NCI-H226 (cell line): ENCODE results near the gene ACAA2.
"Not testable (repeated sequence)": the region's sequence is repeated elsewhere in the genome, so short reads cannot be mapped to it uniquely, and the experiment has no call there.

Source experiments
- DNase-seq: peaks from one replicate; pipeline ENCODE4 v3.0.0-alpha.2; 2015

Gene ACAA2

DNA sequence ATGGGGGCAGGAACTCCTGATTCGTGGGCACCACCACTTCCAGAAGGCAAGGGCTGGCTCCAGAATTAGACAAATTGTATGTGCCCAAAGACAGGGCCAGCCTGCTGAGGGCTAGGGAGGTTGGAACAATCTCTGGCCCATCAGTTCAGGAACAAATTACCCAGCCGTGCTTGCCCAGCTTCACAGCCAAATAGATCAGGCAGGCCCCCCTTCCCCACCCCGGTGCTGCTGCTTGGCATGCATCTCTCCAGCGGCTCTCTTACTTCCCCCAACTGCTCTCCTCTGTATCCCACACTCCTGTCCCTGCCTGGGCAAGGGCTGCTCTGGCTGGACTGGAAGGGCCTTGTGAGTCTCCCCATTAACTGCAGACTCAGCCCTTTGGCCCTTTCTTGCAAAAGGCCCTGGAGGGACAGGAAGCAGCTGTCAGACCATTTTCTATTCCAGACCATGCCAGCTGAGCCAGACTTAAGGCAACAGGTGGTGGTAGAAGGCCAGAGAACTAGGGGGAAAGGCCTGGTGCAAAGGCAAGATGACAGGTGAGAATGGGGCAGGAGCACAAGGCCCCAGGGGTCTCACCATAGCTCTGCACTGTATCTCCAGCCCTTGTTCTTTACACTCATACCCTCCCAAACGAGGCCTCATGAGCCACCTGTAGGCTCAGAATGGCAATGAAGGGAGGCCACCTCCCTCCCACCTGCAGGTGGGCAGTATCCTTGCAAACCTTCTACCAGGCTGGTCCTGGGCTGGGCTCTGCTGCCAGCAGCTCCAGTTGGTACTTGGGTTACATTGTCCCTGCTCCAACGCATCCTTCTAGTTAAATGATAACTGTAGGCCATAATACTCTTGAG lies 30.7 kb upstream of the ACAA2 start:
- DNase-seq = no peak

DNA sequence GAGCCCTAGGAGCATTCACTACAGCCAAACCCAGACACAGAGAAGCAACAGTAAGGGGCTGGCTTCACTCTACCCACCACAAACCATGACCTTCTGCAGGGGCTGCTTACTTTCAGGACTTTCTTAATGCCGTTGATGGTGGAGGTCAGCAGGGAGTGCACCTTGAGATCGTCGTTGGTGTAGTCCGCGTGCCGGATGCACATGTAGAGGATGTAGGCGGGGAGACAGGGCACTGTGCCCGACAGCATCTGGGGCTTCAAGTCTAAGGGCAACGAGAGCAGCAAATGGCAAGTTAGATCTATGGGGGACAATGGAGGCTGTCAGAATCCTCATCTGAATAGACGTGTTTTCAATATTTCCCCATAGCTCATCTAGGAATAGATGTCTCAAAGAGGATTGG lies 29.8 kb upstream of the ACAA2 start:
- DNase-seq = no peak

DNA sequence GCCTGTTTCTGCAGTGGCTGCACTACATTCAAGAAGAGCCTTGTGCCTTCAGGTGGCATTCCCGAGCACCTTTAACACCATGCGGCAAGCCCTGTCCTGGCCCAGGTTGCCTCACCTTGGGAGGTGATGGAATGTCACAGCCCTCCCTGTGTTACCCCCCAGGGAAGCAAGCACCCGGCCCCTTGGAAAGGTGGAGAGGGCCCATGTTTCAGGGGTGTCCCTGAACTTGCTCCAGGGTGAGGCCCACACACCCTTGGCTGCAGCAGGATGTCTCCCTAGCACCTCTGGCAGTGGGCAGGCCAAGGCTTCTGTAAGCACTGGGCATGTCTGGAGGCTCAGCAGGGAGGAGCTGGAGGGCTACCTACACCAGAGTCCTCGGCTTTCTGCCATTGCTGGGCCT lies 29.3 kb upstream of the ACAA2 start:
- no peak for DNase-seq

DNA sequence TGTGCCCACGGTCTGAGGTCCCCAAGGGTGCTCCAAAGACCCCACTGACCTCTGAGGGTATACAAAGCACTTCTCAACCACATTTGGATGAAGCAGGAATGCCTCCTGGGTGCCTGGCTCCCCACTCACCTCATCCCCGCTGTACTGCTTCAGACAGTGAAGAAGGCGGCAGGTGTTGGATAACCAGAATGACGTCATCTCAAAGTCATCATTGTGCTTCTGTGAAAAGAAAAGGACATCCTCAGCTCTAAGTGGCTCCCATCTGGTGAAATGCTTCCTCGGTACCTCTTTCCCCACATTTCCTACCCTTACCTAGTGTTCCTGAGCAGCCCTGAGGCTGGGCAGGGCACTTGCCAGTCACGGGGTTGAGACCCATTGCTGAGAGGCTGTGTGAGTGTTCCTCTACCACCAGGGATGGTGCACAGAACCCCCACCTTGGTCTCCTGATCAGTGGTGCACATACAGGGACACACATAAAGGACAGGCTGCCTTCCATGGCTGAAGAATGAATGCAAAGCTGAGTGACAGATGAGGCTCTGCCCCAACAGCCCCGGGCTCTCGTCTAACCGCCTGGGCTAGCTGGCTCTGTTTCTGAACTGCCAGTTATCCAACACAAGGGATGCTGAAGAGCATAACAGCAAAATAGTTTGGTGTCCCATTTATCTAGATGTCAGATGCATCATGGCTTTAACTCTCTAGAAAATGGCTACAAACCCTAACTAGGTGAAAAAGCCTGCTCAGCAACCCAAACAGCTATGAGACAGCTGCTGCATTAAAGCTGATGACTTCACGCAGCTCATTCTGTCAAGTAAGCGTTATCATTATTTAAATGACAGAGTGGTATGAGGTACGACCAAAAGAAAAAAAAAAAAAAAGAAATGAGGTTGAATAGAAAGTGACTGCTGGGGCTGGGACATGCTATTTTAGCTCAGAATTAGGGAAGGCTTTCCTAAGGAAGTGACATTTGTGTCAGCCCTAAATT lies 28.2 kb upstream of the ACAA2 start:
- no peak for DNase-seq

DNA sequence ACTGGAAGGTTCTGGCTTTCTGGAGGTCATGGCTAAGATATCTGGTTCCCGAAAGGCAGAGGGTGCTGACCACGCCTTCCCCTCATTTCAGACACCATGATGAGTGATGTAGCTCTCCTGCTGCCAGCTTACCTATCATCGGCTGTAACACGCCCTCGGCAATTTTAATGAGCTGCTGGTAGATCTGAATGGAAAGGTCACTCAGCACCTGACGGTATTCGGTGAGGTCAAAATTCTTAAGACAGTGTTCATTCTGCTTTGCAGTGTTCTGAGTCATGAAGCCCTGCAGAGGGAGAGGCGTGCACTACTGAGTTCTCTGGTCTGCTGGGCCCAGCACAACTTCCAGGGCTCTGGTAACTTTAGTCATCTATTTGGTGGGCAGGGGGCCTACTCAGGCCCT lies 25.7 kb upstream of the ACAA2 start:
- peak; percentile 81 for DNase-seq

DNA sequence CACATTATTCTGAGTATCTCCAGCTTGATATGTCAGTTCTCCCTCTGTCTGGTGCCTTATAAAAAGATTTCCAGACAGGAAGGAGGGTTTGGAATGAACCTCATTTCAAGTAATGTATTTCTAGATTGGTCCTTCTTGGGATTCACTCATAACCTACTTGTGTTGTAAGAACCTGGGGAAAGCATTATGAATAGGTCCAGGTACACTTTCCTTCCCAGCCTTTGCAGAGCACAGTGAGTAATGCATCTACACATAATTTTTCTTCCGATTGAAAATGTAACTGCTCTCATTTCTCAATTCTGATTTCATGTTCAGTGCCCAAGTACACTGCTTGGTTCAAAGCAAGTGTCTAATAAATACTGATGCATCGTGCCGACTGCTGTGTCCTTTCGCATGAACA lies 25.0 kb upstream of the ACAA2 start:
- no peak for DNase-seq

DNA sequence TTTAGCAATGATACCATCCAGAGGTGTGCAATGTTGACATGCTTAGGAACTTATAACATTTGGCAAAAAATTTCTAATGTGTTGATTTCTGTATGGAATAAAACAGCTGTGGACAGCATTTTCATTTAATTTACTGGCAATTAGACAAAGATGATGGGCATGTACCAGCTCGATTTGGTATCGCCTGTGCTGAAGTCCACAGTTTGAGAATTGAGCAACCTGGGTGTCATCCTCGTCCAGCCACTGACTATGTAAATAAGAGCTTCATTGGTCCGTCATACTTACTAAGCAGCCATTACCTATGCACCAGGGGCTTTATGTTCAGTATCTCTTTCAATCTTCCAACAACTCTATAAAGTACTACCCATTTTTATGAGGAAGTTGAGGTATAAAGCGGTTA lies 24.6 kb upstream of the ACAA2 start:
- DNase-seq = no peak

DNA sequence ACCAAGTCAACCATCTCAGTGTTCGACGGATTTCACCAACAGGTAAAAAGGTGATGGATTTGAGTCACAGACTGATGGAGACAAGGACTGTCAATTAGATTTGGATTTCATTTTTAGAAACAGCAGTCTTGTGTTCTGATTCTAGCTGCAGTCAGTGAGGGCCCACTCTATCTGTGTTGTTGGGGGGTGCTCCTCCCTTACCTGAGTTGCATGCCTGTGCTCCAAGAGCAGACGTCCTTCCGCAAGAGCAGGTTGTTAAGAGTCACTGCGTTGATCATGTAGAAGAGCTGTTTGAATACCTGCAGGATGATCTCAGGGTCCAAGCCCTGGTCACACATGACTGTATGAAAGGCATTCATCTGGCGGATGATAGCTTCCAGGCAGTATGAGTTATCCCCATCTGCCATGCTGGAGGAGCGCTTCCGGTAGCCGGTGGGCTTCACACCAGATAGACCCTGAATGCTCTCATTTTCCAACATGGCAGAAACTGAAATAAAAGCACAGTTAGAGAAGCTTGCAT lies 24.0 kb upstream of the ACAA2 start:
- not testable (repeated sequence) for DNase-seq

DNA sequence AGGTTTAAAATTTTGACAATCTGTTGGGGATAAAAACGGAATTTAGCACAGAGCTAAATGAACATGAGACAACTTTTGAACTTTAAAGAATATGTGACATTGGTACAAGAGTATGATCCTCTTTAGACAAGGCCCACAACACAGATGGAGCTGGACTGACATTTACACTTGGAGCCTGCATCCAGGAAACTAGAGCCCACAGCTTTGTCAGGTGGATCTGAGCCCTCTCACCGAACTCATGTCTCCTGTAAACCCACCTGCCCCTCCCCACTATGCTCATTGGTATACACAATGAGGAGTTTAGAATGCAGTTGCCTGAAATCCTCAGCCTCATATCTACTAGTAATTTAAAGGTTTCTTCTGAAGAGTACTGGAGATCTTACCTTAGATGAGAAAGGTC lies 22.1 kb upstream of the ACAA2 start:
- no peak for DNase-seq

DNA sequence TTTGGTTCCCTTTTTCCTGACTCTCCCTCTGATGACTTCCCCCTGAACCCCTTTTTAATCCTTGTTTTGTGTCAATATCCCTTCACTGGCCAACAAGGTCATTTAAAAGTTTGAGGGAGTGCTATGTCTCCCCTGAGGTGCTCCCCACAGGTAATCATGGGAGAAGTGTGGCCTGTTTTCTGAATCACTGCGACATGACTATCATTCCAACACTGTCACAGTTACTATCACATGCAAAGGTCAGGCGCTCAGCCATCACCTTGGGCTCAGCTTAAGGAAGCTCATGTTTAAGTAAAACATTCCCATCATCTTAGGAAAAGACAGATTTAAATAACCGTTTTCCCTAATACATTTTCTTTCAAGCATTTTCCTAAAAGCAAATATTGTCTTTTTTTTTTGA lies 20.9 kb upstream of the ACAA2 start:
- DNase-seq = no peak

DNA sequence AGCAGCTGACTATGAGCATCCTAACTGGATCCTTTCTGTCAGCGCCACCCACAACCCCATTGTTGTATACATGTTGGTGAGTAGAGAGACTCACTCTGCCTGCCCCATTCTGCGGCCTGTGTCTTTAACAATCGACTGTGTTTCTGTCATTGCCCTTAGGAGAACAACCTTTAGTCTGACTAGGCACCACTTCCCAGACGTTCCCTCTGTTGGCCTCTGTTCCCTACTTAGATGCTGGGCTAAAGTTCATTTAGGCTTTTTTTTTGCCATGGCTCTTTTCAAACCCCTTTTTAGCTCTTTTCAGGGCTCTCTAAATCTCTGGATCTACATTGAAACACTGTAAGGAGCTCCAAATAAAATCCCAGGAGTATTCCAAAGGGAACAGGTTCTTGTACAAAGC lies 20.5 kb upstream of the ACAA2 start:
- DNase-seq = no peak

DNA sequence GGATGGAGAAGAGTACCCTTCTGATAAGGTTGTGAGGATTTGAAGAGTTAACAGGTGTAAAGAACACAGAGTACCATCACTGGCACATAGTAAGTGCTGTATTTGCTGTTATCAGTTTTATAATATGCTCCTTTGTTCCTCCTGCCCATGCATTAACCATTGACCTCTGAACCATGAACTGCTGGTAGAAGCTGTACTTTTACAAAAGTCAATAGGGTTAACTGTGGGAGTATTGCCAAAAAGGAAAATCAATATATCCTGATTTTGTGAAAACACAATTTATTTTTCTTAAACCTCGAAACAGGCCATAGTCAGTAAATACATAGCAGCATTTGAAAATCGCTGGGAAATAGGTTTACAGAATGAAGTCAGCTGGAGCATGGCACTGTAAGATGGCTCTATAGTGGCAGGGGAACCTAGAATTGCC lies 18.9 kb upstream of the ACAA2 start:
- no peak for DNase-seq

DNA sequence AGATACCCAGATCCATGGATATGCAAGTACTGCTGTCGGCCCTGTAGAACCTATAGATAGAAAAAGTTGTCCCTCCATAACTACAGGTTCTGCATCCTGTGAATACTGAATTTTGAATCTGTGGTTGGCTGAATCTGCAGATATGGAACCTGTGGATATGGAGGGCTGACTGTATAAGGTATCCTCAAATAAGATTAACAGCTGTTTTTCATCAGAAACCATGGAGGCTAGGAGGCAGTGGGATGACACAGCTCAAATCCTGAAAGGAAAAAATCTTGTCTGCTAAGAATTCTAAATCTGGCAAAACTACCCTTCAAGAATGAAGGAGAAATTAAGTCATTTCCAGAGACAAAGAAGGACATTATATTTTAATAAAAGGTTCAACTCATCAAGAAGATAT lies 14.7 kb upstream of the ACAA2 start:
- no peak for DNase-seq

DNA sequence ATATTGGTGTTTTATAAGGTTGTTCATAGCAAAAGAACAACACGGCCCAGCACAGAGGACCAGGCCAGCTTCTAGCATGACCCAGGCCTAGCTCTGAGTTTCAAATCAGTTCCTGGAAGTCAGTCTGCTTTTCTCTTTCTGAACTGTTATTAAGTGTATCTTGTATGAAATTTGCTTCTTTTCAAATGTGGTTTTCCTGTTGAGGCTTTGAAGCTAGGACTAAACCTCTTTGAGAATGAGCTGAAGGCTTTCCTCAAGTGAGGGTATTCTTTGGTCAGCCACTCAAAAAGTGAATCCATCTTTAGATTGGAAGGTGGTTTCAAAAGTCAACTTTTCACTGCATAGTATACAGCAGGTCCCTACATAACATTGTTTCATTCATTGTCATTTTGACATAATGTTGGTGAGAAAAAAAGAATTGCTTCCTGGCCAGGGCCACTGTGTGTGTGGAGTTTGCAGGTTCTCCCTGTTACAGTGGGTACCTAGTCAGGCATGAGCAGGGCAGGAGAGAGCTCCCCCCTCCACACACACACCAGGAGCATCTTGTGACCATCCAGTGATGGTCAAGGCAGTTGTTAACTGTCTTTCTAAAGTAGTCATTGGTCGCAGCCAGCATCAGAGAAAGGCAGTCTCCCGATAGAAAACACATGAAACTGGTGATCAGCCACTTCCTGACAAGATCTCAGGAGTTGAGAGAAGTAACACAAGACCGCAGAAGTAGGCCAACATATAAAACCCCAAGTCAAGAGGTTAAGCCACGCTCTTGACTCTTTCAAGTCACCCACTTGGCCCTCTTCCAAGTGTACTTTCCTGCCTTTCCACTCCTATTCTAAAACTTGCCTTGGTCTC lies 6.7 kb upstream of the ACAA2 start:
- DNase-seq = no peak

DNA sequence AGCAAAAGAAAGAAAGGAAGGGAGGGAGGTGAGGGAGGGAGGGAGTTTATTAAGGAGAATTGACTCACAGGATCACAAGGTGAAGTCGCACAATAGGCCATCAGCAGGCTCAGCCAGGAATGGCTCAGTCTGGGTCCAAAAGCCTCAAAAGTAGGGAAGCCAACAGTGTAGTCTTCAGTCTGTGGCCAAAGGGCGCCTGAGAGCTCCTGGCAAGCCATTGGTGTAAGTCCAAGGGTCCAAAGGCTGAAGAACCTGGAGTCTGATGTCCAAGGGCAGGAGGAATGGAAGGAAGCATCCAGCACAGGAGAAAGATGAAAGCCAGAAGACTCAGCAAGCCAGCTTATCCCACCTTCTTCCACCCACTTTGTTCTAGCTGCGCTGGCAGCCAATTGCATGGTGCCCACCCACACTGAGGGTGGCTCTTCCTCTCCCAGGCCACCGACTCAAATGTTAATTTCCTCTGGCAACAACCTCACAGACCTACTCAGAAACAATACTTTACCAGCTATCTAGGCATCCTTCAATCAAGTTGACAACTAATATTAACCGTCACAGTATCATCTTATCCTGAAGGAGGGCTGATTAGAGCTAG lies 5.8 kb upstream of the ACAA2 start:
- no peak for DNase-seq

DNA sequence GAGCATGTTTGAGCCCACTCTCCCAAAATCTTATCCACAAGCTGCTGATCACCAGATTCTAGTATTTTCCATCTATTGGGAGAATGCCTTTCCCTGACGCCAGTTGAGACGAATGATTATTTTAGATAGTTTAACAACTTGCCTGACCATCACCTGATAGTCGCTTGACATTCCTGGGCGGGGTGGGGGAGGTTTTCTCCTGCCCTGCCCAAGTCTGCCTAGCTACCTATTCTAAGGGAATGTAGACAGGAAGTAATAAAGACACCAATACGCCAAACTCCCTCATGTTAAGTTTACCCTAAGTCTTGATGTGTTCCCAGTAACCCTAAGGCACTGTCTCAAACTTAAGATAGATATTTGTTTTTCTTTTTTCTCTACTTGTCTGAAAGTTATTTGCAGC lies 4.6 kb upstream of the ACAA2 start:
- DNase-seq = no peak

DNA sequence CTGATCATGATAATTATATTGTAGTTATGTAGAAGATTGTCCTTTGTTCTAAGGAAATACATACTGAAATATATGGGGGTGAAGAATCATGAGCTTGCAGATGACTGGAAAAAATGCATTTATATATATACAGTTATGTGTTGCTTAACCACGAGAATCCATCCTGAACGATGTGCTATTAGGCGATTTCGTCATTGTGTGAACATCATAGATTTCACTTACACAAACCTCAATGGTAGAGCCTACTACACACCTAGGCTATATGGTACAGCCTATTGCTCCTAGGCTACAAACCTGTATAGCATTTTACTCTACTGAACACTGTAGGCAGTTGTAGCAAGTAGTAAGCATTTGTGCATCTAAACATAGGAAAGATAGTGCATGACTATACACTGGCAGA lies 2.6 kb upstream of the ACAA2 start:
- DNase-seq = no peak

DNA sequence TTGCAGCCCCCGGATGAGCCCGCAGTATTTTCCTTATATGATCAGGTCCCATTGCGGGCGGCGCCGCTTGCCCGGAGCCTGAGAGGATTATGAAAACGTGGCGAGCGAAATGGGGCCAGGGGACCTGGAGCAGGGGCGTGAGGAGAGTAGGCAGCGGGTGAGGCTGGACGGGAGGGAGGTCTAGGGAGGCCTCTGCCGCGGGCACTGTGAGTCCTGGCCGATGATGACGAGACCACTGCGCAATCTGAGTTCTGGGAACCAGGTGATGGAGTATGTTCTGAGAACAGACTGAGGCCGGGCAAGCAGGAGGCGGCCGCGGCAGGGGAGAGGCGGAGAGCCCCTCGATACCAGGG lies 790 bp upstream of the ACAA2 start:
- DNase-seq = peak; percentile 5

DNA sequence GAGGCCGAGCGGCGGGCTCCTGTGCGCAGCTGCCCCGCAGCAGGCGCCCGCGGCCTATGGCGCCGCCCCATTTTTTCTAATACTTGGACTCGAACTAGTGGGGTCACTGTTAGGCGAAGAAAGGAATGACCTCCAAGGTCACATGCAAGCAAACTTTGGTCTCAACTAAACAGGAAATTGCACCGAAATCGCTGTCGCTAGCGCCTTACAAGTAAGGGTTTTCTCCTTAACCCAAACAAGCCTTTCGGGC lies 339 bp downstream of the ACAA2 start:
- DNase-seq = no peak

DNA sequence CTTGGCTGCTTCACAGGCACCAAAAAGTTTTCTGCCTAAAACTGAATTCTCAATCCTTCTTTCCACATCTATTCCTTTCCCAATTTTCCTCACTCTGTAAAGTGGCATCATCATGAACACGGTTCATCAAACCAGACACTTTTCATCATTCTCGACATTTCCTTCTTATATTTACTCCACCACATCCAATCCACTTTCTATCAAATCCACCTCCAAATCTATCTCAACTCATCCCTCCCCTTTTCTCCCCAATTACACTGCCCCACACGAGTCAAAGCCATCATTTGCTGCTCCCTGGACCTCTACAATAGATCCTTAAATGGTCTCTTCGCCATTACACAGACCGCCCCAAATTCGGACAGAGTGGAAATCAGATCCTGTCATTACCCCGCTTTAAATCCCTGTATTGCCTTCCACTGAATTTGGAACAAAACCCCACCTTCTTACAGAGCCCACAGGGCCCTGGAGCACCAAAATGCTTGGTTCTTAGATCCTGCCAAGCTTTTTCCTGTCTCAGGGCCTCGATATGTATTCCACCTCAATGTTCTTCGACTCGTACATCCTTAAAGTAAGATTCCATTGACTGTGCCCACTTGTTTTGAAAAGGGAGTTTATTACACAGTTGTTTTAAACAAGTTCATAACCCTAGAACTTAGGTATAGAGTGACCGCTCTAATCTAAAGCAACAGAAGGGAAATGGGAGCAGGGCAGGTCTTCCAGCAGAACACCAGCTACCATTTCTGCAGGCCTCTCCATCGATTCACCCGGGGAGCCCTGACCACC lies 856 bp downstream of the ACAA2 start:
- no peak for DNase-seq

DNA sequence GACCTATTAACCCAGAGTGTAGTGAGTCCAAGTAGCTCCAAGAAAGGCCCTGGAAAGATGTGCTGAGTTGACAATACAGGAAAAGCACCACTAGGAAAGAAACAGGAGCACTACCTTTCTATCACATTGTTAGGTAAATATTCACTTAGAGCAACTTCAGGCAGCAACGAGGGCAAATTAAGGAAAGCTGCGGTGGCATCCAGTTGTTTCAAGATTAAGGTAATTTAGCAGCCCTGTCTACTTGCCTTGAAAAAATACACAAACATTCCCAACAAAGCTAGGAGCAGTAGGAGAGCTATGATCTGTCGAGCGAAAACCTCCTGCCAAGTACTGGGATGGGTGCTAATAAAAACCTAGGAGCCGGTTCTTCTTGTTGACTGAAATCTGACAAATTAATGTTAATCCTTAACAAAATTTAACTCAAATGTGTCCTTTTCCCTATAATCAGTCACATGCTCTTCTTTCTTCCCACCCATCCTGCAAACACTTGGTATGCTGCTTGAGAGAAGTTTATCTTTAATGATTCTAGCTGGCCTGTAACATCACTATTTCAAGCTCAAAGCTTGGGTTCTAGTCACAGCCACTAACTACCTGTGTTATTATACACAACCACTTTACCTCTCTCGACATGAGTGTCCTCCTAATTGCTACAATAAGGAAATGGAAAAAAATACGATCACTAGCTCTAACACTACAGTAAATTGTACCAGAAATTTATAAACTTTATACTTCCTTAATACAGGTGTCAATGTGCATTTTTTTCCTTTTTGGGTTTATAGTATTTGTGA lies 2.0 kb downstream of the ACAA2 start:
- DNase-seq = no peak
